ENCODE results near the gene SYNM. TPM values are rescaled to one million over a fixed set of nuclear protein-coding genes. Genes with fewer than 3 reads are reported as not detected.

The SYNM gene
- total and polyA plus RNA-seq, 2 donors from 2014 or later: 4.5 to 23.2 TPM

GRCh38 chr15:99096173-99096893 is 8.5 kb upstream of the SYNM start:
- TF ChIP-seq CTCF (IDR thresholded peaks at IDR 0.05; ENCODE audit: borderline replicate concordance, extremely low read depth, insufficient read depth): no peak
- no peak for FAIRE-seq
- Histone ChIP-seq H3K4me1 (ENCODE audit: control insufficient read depth in 2 of 3, insufficient read depth in 2 of 3, low read depth in 1 of 3, low read length in 3 of 3) (no peaks in the 10 kb centered on the region), H3K27me3 (ENCODE audit: control insufficient read depth, insufficient read depth, low read length) (peaks cover 3% of the 10 kb centered on the region), H3K9ac (ENCODE audit: low read length in 3 of 3) (no peak overlapping the region), H3K4me3 (ENCODE audit: low read length in 3 of 3) (no peak overlapping the region), H3K9me3 (ENCODE audit: control insufficient read depth in 2 of 3, insufficient read depth in 1 of 3, low read length in 3 of 3) (no peaks in the 10 kb centered on the region), H3K27ac (ENCODE audit: low read depth in 2 of 2, low read length in 2 of 2) (no peak overlapping the region), H3K36me3 (ENCODE audit: control insufficient read depth in 2 of 3, insufficient read depth in 3 of 3, low read length in 3 of 3) (no peaks in the 10 kb centered on the region)
- intact Hi-C loops (cut with DNase I): no loop called here
- DNase-seq: no peak

- H3K4me3 ChIP-seq (ENCODE audit: low read length in 3 of 3): no peak overlapping the region
- no peak overlapping the region for H3K9ac ChIP-seq (ENCODE audit: low read length in 3 of 3)
- DNase-seq (no peak), FAIRE-seq (no peak)
- H3K9me3 ChIP-seq (ENCODE audit: control insufficient read depth in 2 of 3, insufficient read depth in 1 of 3, low read length in 3 of 3): no peaks in the 10 kb centered on the region
- no peak overlapping the region for H3K27ac ChIP-seq (ENCODE audit: low read depth in 2 of 2, low read length in 2 of 2)
- intact Hi-C loops (cut with DNase I): no loop called here
- H3K4me1 ChIP-seq (ENCODE audit: control insufficient read depth in 2 of 3, insufficient read depth in 2 of 3, low read depth in 1 of 3, low read length in 3 of 3): no peaks in the 10 kb centered on the region
- H3K36me3 ChIP-seq (ENCODE audit: control insufficient read depth in 2 of 3, insufficient read depth in 3 of 3, low read length in 3 of 3): no peaks in the 10 kb centered on the region
- no peak for TF ChIP-seq CTCF (IDR thresholded peaks at IDR 0.05; ENCODE audit: borderline replicate concordance, extremely low read depth, insufficient read depth)
- peaks cover 6% of the 10 kb centered on the region for H3K27me3 ChIP-seq (ENCODE audit: control insufficient read depth, insufficient read depth, low read length)
Measured at GRCh38 chr15:99096894-99097426, 7.9 kb upstream of the SYNM start.

DNA sequence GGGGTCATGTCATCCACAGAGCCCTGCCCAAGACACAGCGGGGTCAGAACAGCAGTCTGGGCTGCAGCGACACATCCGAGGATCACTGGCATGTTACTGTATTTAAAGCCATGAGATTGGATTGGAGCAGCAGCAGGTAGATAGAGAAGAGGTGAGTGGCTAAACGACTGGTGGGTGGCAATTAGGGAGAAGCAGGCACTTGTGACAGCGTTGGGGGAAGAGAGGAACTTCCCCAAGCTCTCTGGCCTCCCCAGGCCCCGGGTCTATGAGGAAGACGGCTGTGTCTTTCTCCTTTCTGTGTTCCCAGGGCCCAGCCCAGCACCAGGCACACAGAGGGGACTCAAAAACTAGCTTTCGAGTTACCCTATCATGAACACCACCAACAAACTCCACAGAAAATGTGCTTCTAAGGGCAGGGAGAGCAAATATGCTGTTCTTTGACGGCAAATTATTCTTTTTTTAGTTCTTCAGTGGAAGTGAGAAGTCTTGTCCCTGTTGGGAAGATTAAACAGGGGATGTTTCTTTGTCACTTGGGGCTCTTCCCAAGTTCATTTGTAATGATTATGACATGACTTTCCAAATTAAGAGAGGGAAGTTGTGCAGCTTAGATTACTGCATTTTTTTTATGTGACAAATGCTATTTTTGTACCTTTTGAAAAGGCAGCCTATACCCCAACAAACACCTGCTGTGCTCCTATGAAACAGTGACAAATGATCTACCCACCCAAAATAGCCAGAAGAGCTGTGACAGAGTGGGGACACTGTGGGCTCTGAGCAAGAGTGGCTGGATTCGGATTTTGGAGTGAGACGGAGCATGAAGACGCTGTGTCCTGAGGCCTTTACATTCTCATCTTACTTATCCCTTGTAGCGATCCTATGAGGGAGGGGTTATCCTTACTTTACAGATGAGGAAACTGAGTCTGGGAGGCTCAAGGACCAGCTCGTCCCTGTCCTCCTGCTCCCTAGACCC is 7.2 kb upstream of the SYNM start:
- Histone ChIP-seq H3K27ac (ENCODE audit: low read depth in 2 of 2, low read length in 2 of 2) (no peak overlapping the region), H3K27me3 (ENCODE audit: control insufficient read depth, insufficient read depth, low read length) (peaks cover 6% of the 10 kb centered on the region), H3K9ac (ENCODE audit: low read length in 3 of 3) (no peak overlapping the region), H3K9me3 (ENCODE audit: control insufficient read depth in 2 of 3, insufficient read depth in 1 of 3, low read length in 3 of 3) (no peaks in the 10 kb centered on the region), H3K36me3 (ENCODE audit: control insufficient read depth in 2 of 3, insufficient read depth in 3 of 3, low read length in 3 of 3) (no peaks in the 10 kb centered on the region), H3K4me1 (ENCODE audit: control insufficient read depth in 2 of 3, insufficient read depth in 2 of 3, low read depth in 1 of 3, low read length in 3 of 3) (no peaks in the 10 kb centered on the region), H3K4me3 (ENCODE audit: low read length in 3 of 3) (no peak overlapping the region)
- intact Hi-C loops (cut with DNase I): no loop called here
- DNase-seq (no peak), FAIRE-seq (no peak)
- TF ChIP-seq CTCF (IDR thresholded peaks at IDR 0.05; ENCODE audit: borderline replicate concordance, extremely low read depth, insufficient read depth): no peak

Data from kidney (tissue), 14 donors.